Measurements from ENCODE around the gene GCK.

GRCh38 chr7:44128721-44129582 lies 60.3 kb downstream of the GCK start:
- TF ChIP-seq, protein P1, sequence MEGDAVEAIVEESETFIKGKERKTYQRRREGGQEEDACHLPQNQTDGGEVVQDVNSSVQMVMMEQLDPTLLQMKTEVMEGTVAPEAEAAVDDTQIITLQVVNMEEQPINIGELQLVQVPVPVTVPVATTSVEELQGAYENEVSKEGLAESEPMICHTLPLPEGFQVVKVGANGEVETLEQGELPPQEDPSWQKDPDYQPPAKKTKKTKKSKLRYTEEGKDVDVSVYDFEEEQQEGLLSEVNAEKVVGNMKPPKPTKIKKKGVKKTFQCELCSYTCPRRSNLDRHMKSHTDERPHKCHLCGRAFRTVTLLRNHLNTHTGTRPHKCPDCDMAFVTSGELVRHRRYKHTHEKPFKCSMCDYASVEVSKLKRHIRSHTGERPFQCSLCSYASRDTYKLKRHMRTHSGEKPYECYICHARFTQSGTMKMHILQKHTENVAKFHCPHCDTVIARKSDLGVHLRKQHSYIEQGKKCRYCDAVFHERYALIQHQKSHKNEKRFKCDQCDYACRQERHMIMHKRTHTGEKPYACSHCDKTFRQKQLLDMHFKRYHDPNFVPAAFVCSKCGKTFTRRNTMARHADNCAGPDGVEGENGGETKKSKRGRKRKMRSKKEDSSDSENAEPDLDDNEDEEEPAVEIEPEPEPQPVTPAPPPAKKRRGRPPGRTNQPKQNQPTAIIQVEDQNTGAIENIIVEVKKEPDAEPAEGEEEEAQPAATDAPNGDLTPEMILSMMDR (IDR thresholded peaks at IDR 0.05; ENCODE audit: insufficient read depth, low read length, poor library complexity, severe bottlenecking): no peak
- no peak for TF ChIP-seq EZH2phosphoT487 (conservative IDR thresholded peaks at IDR 0.05; ENCODE audit: low read length)
